T-helper 22 cell (primary cell): ENCODE measurements around the gene ENTPD8.

Experiments
- DNase-seq: peaks from one replicate; pipeline ENCODE4 v3.0.0-alpha.2; 2020; ENCODE audit warnings: low read depth

The ENTPD8 gene

GRCh38 chr9:137431416-137431931 lies 9.7 kb downstream of the ENTPD8 start:
- DNase-seq: no peak

- DNase-seq: no peak
These were observed 10.3 kb downstream of the ENTPD8 start for GRCh38 chr9:137430723-137431415.

- DNase-seq: no peak
These were observed 11.0 kb downstream of the ENTPD8 start for GRCh38 chr9:137429974-137430722.

GRCh38 chr9:137429546-137429890 lies 11.6 kb downstream of the ENTPD8 start:
- no peak for DNase-seq

DNA sequence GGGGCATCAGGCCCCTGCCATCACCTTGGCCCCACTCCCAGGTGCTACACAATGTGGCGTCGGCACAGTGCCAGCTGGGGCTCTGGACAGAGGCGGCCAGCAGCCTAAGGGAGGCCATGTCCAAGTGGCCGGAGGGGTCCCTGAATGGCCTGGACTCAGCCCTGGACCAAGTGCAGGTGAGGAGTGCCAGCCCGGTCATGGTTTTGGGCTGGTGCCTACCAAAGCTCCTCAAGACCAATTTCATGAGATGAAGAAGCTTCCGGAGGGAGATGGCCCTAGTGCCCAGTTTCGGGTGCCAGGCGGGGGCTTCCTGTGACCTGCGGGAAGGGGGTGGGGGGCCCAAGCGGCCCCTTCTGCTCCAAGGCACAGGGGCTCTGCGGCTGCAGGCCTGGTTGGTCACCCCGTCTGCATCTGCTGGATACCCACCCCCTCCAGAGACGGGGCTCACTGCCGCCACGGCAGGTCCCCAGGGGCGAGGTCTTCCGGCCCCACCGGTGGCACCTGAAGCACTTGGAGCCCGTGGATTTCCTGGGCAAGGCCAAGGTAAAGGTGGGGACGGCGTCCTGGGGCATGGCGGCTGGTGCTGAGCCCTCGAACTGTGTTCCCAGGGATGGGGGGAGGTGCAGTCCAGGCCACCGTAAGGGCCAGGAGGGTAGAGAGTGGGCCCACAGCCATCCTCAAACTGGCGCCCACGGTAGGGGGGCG lies 12.2 kb downstream of the ENTPD8 start:
- DNase-seq: no peak

- DNase-seq: no peak
These were observed 12.9 kb downstream of the ENTPD8 start for GRCh38 chr9:137428311-137428630.

DNA sequence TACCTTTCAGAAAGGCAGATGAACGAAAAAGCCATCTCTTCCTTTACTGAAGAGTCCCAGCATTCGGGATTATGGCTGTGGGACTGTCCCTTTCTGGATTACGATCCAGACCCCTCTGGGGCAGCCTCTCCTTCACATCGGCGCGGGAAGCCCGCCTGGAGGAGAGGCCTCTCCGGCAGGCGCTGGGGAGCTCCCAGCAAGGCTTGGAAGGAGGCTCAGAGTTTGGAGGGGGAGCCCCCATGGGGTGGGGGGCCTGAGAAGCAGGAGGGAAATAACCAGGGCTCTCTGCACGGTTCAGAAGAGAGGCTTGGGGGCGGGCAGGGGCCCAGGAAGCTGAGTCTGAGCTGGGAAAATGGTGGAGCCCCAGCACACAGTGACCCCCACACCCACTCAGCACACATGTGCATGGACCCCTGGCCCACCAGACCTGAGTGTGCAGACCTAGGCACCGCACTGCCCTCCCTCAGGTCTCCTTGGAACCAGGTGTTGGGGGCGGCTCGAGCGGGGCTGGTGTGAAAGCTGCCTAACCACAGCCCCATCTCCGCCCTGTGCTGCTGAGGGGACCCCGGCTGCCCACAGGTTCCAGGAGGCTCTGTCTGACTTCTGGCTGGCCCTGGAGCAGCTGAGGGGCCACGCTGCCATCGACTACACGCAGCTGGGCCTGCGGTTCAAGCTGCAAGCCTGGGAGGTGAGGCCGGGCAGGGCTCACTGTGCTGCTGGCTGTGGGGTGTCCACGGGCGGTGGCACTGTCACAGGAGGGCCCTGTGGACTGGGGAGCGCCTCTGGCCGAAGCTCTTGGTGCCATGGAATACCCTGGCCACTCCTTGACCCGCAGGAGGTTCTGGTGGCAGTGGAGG lies 13.5 kb downstream of the ENTPD8 start:
- DNase-seq: no peak

GRCh38 chr9:137426018-137426681 lies 15.0 kb downstream of the ENTPD8 start:
- DNase-seq: no peak

DNA sequence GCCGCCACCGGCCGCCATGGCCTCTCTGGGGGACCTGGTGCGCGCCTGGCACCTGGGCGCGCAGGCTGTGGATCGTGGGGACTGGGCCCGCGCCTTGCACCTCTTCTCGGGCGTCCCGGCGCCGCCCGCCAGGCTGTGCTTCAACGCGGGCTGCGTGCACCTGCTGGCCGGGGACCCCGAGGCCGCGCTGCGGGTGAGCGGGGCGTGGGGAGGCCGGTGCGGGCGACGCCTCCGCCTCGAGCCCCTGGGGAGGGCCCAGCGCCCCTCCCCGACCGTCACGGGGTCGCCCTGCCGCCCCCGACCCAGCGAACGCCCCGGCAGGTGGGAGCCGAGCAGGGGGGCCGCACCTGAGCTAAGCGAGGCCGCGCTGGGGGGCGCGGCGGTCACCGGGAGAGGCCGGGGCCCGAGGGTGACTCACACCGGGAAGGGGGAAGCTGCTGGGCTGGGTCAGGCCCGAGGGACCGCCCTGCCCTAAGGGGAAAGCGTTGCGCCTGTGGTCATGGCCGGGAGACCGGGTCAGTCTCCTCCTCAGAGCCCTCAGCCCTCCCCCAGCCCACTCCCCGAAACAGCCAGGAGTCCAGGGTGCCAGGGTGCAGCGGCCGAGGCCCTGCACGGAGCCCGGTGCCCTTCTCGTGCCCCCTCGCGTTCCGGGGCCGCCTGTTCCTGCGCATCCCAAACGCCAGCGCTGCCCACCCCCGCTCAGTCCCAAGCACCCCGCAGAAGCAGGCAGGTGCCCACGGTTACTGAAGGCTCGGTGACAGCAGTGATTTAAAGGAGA lies 17.5 kb downstream of the ENTPD8 start:
- no peak for DNase-seq

DNA sequence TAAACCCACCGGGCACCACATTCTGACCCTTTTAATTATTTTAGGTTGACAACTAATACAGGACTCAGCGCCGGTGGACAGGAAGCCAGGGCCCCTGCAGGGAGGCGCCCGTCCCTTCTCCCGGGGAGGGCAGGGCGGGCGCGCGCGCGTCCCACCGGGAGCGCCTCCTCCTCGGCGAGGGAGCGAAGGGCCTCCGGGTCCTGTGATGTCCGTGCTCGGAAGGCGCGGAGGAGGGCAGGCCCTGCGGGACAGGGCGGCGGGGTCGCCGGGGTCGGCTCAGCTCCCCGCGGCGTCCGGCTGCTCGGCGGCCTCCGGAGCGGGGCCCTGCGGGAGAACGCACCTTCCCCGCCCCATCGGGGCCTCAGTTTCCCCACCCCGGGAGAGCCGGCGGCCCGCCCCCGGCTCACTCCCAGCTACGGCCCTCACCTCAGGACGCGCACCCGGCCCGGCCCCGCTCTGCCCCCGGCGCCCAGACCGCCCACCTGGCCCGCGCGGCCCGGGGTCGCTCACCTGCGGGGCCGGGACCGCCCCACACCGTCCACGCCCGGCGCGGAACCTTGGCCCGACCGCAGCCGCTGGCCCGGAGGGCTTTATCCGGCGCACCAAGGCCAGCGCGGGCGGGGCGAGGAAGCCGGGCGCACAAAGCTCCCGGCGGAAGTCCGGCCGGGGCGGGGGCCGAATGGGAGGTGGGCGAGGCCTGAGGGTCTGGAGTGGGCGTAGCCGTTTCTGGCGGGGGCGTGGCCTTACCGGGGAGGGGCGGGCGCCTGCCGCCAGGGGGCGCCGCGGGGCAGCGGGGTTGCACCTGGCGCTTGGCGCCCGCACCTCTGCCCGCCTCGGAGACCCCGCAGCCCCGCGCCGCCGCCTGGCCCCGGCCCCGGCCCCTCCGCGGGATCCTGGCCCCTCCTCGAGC lies 18.3 kb downstream of the ENTPD8 start, which contains the start of the genes EXD3 and NOXA1:
Gene EXD3 (minus strand): TSS at position 559 of the 910 bp plus-strand sequence. CDS start 27,805 bp downstream, outside the sequence.
Gene NOXA1 (plus strand): TSS at position 790 of the 910 bp plus-strand sequence. CDS start 137 bp downstream, outside the sequence.
- peak; percentile 82 for DNase-seq

GRCh38 chr9:137421838-137422603 lies 19.1 kb downstream of the ENTPD8 start:
- DNase-seq: no peak

- DNase-seq: no peak
These were observed 23.8 kb downstream of the ENTPD8 start for GRCh38 chr9:137417161-137418021.

GRCh38 chr9:137416563-137417151 lies 24.5 kb downstream of the ENTPD8 start:
- no peak for DNase-seq

DNA sequence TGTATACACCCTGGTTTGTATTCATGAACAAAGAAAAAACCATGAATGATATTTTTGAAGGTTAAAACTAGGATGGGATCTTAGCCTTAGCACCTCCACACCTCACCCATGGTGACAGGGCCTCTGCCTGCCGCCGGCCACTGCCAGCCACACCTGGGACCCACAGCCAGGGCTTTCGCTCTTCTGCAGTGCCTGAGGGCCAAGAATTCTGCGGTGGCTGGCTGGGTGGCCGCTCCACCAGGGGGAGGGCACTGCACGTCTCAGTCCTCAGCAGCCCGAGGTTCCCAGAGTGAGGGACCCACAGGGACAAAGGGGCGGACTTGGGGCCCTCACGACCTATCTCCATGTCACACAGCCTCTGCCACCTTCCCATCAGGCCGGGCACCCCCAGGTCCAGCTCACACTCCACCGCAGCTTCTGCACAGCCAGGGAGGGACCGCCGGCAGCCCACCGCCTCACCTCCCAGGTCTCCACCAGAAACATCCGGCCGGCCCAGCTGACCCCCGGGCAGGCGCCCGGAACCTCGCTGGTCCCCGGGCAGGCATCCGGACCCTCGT lies 25.1 kb downstream of the ENTPD8 start:
- no peak for DNase-seq

DNA sequence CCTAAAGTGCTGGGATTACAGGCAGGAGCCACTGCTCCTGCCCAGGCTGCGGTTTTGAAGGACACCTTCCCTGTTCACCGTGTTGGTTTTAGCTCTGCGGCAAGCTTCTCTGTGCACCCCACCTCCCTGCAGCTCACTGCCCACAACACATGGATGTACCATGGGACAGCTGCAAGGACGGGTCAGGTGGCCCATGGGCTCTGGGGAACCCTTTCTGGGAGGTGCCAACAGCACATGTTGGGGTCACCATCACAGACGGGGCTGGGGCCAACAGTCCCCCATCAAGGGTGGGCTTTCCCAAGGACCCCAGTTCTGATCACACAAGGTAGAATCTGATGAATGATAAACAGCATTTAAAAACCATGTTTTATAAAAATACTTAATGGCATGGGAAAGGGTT lies 25.7 kb downstream of the ENTPD8 start:
- no peak for DNase-seq

DNA sequence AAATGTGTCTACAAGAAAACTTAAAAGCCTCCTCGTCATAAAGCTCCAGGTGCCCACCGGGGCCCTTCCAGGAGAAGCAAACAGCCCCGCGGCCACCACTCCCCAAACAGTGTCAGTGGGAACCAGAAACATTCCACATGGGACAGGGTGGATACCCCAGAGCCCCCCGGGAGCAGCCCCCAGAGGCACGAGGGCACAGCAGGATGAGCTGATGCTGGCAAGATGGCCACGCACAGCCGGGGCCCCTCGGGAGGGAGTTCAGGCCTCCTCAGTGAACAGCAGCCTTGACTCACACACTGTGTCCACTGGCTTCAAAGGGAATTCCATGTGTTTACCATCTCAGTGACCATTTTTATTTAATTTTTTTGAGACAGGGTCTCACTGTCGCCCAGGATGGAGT lies 28.7 kb downstream of the ENTPD8 start:
- DNase-seq: no peak
